Inflammatory macrophage (primary cell): ENCODE measurements around the gene EIF4E3.

ENCODE experiments used
- DNase-seq, 2 donors: peaks; one replicate each; pipeline ENCODE4 v3.0.0-alpha.2; 2020 to 2022

Gene EIF4E3

GRCh38 chr3:71689291-71689690, 35.9 kb downstream of the EIF4E3 start:
- peak; percentile 30 to 39 for DNase-seq

GRCh38 chr3:71688121-71688520, 37.1 kb downstream of the EIF4E3 start:
- DNase-seq, result no peak

GRCh38 chr3:71685686-71686085, 39.5 kb downstream of the EIF4E3 start:
- no peak for DNase-seq

- DNase-seq, result no peak
These were observed 40.3 kb downstream of the EIF4E3 start for GRCh38 chr3:71684757-71685386.

- DNase-seq, result no peak
These were observed 41.0 kb downstream of the EIF4E3 start for GRCh38 chr3:71684046-71684756.

GRCh38 chr3:71681224-71681668, 44.0 kb downstream of the EIF4E3 start:
- DNase-seq, result peak; percentile 81 to 85

GRCh38 chr3:71680603-71681002, 44.6 kb downstream of the EIF4E3 start:
- peak; percentile 13 to 37 for DNase-seq

- DNase-seq, result no peak
These were observed 48.3 kb downstream of the EIF4E3 start for GRCh38 chr3:71676931-71677330.

- no peak for DNase-seq
These were observed 51.7 kb downstream of the EIF4E3 start for GRCh38 chr3:71673486-71673885.

- no peak for DNase-seq
These were observed 52.4 kb downstream of the EIF4E3 start for GRCh38 chr3:71672807-71673206.

GRCh38 chr3:71672340-71672739, 52.9 kb downstream of the EIF4E3 start:
- DNase-seq, result no peak

GRCh38 chr3:71671216-71671845, 53.9 kb downstream of the EIF4E3 start:
- no peak for DNase-seq

- no peak for DNase-seq
These were observed 62.6 kb downstream of the EIF4E3 start for GRCh38 chr3:71662568-71662967.

- DNase-seq, result no peak
These were observed 63.1 kb downstream of the EIF4E3 start for GRCh38 chr3:71662056-71662455.

- DNase-seq, result no peak
These were observed 65.2 kb downstream of the EIF4E3 start for GRCh38 chr3:71659864-71660591.

GRCh38 chr3:71657831-71658530, 67.2 kb downstream of the EIF4E3 start:
- no peak for DNase-seq

GRCh38 chr3:71655061-71655460, 70.1 kb downstream of the EIF4E3 start:
- no peak for DNase-seq

- DNase-seq, result no peak
These were observed 71.8 kb downstream of the EIF4E3 start for GRCh38 chr3:71653414-71653807.

- peak; percentile 38 to 75 for DNase-seq
These were observed 72.3 kb downstream of the EIF4E3 start for GRCh38 chr3:71652781-71653413.

GRCh38 chr3:71651625-71652024, 73.6 kb downstream of the EIF4E3 start:
- DNase-seq, result no peak

- DNase-seq, result no peak
These were observed 74.8 kb downstream of the EIF4E3 start for GRCh38 chr3:71650372-71650771.

GRCh38 chr3:71649757-71650156, 75.4 kb downstream of the EIF4E3 start:
- DNase-seq, result no peak
